Cardiac septum (tissue), 1 donor: ENCODE measurements around the gene SFT2D2. TPM values are rescaled to one million over a fixed set of nuclear protein-coding genes. Genes with fewer than 3 reads are reported as not detected.

Experiments
- DNase-seq: peaks from one replicate; pipeline ENCODE4 v3.0.0-alpha.2; 2020; ENCODE audit warnings: low spot score
- intact Hi-C: fragments of 100-400 bp; cut with DNase I; formaldehyde crosslinking; loops from one replicate; pipeline ENCODE4 v1.14.0; 2022
- total RNA-seq: library from RNA; stranded (reverse); fragmentation: NEBNext Ultra II Directional; extraction: Animal tissue kit (Norgen Biotek cat#: 25700); gene quantifications from one replicate; pipeline ENCODE4 v1.2.1, GENCODE V29; 2021
- donor health status: DM: no; HTN: no; CAD: no.

SFT2D2 gene
- total RNA-seq, 1 donor from 2014 or later: 20.4 TPM

- intact Hi-C loops: no loop called here
- DNase-seq: no peak
Observed at GRCh38 chr1:168295411-168296114, 69.8 kb downstream of the SFT2D2 start.

- DNase-seq: no peak
- intact Hi-C loops: no loop called here
Observed at GRCh38 chr1:168297019-168297730, 71.4 kb downstream of the SFT2D2 start.

DNA sequence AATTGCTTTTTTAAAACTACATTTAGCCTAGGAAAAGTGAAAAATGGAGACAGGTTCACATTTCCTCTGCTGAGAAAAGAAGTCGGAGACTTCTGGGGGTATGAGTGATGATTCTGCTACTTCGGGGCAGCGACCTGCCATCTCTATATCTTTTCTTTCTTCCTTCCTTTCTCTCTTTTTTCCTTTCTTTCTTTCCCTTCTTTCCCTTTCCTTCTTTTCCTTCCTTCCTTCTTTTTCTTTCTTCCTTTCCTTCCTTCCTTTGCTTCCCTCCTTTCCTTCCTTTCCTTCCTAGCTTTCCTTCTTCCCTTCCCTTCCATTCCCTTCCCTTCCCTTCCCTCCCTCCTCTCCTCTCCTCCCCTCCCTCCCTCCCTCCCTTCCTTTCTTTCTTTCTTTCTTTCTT is 72.6 kb downstream of the SFT2D2 start:
- intact Hi-C loops: no loop called here
- no peak for DNase-seq

DNA sequence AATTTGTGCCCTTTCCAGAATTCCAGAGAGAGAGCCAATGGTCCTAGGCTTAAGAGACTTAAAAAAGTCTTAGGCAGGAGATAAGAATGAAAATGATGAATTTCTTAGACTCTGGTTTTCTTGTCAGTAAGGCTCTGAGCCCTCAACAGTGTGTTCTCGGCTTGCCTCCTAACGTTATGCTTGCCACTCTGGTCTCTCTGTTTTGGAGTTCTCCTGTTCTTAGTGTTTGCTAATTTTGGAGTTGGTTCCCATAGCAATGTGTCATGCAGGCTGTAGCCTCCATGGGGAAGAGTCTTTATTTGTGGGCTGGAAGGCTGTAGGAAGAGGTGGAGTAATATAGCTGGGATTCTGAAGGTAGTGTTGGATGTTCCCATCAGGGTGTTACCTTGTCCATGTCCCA is 74.8 kb downstream of the SFT2D2 start:
- intact Hi-C loops: no loop called here
- DNase-seq: no peak

DNA sequence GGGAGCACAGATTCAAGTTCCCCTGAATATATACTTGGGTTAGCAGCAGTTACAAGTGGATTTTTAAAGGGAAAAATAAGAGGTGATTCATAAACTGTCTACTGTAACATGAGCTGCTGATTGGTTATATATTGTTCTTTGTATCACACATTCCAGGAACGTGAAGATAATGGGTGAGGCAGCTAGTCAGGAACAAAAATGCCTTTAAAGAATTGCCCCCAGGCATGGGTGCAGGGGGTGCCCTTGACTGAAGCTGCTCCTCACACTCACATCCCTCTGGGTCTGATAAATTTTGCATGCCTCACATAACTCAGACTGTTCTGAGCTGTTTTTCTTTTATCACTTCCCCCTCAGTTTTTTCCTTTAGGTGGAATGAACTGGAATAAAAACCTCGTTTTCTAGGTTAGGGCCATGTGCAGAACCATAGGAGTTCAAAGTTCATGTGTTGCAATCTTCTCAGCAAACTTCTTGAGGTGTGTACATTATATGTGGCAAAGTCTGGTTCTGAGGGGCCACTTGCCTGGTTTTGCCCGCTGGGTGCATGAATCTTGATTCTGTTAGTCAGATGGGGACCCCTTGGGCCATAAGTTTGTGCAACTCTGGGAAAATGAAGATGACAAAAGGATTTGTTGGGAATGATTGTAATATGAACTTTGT is 76.0 kb downstream of the SFT2D2 start:
- DNase-seq: no peak
- intact Hi-C loops: no loop called here

Other genes with a start within 250 kb of the SFT2D2 start
- gene GPR161, start 89.1 kb upstream of the SFT2D2 start, total RNA-seq: 3.0 TPM
- 30.4 TPM for gene TIPRL, start 47.0 kb upstream of the SFT2D2 start, total RNA-seq
- 0.48 TPM for gene TBX19, start 54.9 kb downstream of the SFT2D2 start, total RNA-seq